Measurements from ENCODE around the gene BOLL.

Gene BOLL

DNA sequence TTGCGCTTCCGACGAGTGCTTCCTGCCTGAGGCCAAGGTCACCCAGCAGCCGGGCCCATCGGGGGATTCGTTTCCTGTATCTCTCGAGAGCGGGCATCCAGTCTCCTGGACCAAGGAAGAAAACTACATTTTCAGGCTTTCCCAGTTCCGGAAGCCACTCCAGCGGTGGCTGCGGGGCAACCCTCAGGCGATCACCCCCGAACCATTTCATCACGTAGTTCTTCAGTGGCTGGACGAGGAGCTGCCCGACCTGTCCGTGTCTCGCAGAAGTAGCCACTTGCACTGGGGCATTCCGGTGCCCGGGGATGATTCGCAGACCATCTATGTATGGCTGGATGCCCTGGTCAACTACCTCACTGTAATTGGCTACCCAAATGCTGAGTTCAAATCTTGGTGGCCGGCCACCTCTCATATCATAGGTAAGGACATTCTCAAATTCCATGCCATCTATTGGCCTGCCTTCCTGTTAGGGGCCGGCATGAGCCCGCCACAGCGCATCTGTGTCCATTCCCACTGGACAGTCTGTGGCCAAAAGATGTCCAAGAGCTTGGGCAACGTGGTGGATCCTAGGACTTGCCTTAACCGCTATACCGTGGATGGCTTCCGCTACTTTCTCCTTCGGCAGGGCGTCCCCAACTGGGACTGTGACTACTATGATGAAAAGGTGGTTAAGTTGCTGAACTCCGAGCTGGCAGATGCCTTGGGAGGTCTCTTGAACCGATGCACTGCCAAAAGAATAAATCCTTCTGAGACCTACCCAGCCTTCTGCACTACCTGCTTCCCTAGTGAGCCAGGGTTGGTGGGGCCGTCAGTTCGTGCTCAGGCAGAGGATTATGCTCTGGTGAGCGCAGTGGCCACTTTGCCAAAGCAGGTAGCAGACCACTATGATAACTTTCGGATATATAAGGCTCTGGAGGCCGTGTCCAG lies 78.9 kb downstream of the BOLL start:
- TF ChIP-seq, protein P1, sequence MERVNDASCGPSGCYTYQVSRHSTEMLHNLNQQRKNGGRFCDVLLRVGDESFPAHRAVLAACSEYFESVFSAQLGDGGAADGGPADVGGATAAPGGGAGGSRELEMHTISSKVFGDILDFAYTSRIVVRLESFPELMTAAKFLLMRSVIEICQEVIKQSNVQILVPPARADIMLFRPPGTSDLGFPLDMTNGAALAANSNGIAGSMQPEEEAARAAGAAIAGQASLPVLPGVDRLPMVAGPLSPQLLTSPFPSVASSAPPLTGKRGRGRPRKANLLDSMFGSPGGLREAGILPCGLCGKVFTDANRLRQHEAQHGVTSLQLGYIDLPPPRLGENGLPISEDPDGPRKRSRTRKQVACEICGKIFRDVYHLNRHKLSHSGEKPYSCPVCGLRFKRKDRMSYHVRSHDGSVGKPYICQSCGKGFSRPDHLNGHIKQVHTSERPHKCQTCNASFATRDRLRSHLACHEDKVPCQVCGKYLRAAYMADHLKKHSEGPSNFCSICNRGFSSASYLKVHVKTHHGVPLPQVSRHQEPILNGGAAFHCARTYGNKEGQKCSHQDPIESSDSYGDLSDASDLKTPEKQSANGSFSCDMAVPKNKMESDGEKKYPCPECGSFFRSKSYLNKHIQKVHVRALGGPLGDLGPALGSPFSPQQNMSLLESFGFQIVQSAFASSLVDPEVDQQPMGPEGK (CRISPR knock-in tag; IDR thresholded peaks at IDR 0.05; ENCODE audit: borderline replicate concordance) = no peak
- no peak for TF ChIP-seq RARB (CRISPR knock-in tag; IDR thresholded peaks at IDR 0.05)
- TF ChIP-seq, protein P2, sequence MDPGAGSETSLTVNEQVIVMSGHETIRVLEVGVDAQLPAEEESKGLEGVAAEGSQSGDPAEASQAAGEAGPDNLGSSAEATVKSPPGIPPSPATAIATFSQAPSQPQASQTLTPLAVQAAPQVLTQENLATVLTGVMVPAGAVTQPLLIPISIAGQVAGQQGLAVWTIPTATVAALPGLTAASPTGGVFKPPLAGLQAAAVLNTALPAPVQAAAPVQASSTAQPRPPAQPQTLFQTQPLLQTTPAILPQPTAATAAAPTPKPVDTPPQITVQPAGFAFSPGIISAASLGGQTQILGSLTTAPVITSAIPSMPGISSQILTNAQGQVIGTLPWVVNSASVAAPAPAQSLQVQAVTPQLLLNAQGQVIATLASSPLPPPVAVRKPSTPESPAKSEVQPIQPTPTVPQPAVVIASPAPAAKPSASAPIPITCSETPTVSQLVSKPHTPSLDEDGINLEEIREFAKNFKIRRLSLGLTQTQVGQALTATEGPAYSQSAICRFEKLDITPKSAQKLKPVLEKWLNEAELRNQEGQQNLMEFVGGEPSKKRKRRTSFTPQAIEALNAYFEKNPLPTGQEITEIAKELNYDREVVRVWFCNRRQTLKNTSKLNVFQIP (CRISPR knock-in tag; IDR thresholded peaks at IDR 0.05; ENCODE audit: borderline replicate concordance, low read depth) = no peak
- no peak for TF ChIP-seq ZNF565 (CRISPR knock-in tag; conservative IDR thresholded peaks at IDR 0.05; ENCODE audit: low read depth)
- TF ChIP-seq, protein P3, sequence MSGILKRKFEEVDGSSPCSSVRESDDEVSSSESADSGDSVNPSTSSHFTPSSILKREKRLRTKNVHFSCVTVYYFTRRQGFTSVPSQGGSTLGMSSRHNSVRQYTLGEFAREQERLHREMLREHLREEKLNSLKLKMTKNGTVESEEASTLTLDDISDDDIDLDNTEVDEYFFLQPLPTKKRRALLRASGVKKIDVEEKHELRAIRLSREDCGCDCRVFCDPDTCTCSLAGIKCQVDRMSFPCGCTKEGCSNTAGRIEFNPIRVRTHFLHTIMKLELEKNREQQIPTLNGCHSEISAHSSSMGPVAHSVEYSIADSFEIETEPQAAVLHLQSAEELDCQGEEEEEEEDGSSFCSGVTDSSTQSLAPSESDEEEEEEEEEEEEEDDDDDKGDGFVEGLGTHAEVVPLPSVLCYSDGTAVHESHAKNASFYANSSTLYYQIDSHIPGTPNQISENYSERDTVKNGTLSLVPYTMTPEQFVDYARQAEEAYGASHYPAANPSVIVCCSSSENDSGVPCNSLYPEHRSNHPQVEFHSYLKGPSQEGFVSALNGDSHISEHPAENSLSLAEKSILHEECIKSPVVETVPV (CRISPR knock-in tag; IDR thresholded peaks at IDR 0.05) = no peak
- no peak for TF ChIP-seq SNAI2 (CRISPR knock-in tag; IDR thresholded peaks at IDR 0.05)
- TF ChIP-seq ZC3H10 (CRISPR knock-in tag; IDR thresholded peaks at IDR 0.05) = no peak
- no peak for TF ChIP-seq ZNF70 (CRISPR knock-in tag; IDR thresholded peaks at IDR 0.05)
- TF ChIP-seq, protein P4, sequence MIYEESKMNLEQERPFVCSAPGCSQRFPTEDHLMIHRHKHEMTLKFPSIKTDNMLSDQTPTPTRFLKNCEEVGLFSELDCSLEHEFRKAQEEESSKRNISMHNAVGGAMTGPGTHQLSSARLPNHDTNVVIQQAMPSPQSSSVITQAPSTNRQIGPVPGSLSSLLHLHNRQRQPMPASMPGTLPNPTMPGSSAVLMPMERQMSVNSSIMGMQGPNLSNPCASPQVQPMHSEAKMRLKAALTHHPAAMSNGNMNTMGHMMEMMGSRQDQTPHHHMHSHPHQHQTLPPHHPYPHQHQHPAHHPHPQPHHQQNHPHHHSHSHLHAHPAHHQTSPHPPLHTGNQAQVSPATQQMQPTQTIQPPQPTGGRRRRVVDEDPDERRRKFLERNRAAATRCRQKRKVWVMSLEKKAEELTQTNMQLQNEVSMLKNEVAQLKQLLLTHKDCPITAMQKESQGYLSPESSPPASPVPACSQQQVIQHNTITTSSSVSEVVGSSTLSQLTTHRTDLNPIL (CRISPR knock-in tag; IDR thresholded peaks at IDR 0.05; ENCODE audit: low read depth) = no peak
- TF ChIP-seq ZNF8 (CRISPR knock-in tag; IDR thresholded peaks at IDR 0.05) = no peak
- TF ChIP-seq ZFP30 (CRISPR knock-in tag; IDR thresholded peaks at IDR 0.05) = no peak
- TF ChIP-seq PPARA (CRISPR knock-in tag; IDR thresholded peaks at IDR 0.05; ENCODE audit: borderline replicate concordance) = no peak
- no peak for TF ChIP-seq CSDC2 (CRISPR knock-in tag; IDR thresholded peaks at IDR 0.05)
- no peak for TF ChIP-seq ZFP3 (CRISPR knock-in tag; IDR thresholded peaks at IDR 0.05)
- TF ChIP-seq ARNTL (CRISPR knock-in tag; IDR thresholded peaks at IDR 0.05; ENCODE audit: borderline replicate concordance, low read depth) = no peak
- TF ChIP-seq, protein P5, sequence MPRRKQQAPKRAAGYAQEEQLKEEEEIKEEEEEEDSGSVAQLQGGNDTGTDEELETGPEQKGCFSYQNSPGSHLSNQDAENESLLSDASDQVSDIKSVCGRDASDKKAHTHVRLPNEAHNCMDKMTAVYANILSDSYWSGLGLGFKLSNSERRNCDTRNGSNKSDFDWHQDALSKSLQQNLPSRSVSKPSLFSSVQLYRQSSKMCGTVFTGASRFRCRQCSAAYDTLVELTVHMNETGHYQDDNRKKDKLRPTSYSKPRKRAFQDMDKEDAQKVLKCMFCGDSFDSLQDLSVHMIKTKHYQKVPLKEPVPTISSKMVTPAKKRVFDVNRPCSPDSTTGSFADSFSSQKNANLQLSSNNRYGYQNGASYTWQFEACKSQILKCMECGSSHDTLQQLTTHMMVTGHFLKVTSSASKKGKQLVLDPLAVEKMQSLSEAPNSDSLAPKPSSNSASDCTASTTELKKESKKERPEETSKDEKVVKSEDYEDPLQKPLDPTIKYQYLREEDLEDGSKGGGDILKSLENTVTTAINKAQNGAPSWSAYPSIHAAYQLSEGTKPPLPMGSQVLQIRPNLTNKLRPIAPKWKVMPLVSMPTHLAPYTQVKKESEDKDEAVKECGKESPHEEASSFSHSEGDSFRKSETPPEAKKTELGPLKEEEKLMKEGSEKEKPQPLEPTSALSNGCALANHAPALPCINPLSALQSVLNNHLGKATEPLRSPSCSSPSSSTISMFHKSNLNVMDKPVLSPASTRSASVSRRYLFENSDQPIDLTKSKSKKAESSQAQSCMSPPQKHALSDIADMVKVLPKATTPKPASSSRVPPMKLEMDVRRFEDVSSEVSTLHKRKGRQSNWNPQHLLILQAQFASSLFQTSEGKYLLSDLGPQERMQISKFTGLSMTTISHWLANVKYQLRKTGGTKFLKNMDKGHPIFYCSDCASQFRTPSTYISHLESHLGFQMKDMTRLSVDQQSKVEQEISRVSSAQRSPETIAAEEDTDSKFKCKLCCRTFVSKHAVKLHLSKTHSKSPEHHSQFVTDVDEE (CRISPR knock-in tag; IDR thresholded peaks at IDR 0.05) = no peak
- peak; percentile 34 for ATAC-seq

DNA sequence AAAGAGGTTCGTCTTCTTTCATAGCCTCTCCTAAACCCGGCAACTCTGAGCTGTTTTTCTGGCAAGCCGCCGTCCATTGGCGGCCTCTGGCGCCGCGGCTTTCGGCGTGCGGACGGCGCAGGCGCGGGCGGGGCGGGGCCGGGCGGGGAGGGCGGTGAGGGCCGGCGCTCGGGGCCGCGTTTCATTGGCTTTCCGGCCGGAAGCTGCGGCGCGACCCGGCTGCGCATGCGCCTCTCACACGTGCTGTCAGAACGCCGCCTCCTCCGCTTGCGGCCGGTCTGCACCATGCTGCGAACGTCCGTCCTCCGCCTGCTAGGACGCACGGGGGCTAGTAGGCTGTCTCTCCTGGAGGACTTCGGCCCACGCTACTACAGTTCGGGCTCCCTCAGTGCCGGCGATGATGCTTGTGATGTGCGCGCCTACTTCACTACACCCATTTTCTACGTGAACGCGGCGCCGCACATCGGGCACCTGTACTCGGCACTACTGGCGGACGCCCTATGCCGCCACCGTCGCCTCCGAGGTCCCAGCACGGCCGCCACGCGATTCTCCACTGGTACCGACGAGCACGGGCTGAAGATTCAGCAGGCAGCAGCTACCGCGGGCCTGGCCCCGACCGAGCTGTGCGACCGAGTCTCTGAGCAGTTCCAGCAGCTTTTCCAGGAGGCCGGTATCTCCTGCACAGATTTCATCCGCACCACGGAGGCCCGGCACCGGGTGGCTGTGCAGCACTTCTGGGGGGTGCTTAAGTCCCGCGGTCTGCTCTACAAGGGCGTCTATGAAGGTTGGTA lies 79.8 kb downstream of the BOLL start, which contains the start of gene MARS2:
TSS of gene MARS2 (plus strand) at position 249 of the 791 bp plus-strand sequence. CDS start at position 286, 37 bp downstream.
- ATAC-seq = peak; percentile 87
- TF ChIP-seq ZFP30 (CRISPR knock-in tag; IDR thresholded peaks at IDR 0.05) (no peak), ARNTL (CRISPR knock-in tag; IDR thresholded peaks at IDR 0.05; ENCODE audit: borderline replicate concordance, low read depth) (no peak)

DNA sequence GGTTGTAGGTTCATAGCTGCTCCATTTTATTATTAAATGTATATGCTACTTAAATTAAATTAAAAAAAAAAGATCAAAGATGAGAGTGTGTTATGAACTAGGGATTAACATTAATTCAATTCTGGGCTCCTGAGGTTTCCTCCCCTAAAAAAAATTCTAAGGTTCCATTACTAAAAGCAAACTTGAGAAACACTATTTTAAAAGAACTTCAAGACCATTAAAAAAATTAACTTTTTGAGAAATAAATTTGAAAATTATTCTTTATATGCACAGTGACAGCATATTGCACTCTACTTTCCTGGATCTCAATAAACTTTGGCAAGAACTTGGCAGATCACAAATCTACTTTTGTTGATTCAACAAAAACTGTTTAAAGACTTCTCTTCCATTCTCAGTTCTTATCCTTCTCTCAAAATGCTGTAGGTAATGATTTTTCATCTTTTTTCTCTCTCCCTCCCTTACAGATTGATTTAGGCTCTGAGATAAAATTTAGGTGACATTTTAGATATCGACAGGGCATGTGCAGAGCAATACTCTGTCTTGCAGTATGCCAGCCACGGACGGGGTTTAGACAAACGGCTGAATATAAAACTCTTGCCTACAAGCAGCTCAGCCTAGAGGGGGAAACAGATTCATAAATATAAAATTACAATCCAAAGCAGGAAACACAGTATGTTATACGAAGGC lies 80.5 kb downstream of the BOLL start:
- TF ChIP-seq, protein P2 (CRISPR knock-in tag; IDR thresholded peaks at IDR 0.05; ENCODE audit: borderline replicate concordance, low read depth) = no peak
- no peak for TF ChIP-seq BACH2 (CRISPR knock-in tag; IDR thresholded peaks at IDR 0.05; ENCODE audit: borderline replicate concordance)
- TF ChIP-seq PPARA (CRISPR knock-in tag; IDR thresholded peaks at IDR 0.05; ENCODE audit: borderline replicate concordance) = no peak
- TF ChIP-seq ZNF70 (CRISPR knock-in tag; IDR thresholded peaks at IDR 0.05) = no peak
- no peak for TF ChIP-seq ARNTL (CRISPR knock-in tag; IDR thresholded peaks at IDR 0.05; ENCODE audit: borderline replicate concordance, low read depth)
- no peak for TF ChIP-seq RARB (CRISPR knock-in tag; IDR thresholded peaks at IDR 0.05)
- TF ChIP-seq SNAI2 (CRISPR knock-in tag; IDR thresholded peaks at IDR 0.05) = no peak
- TF ChIP-seq, protein P4 (CRISPR knock-in tag; IDR thresholded peaks at IDR 0.05; ENCODE audit: low read depth) = no peak
- TF ChIP-seq OSR1 (CRISPR knock-in tag; IDR thresholded peaks at IDR 0.05) = no peak
- no peak for TF ChIP-seq GLIS3 (CRISPR knock-in tag; IDR thresholded peaks at IDR 0.05)
- peak; percentile 27 for ATAC-seq

Data from SK-N-SH treated with all-trans-retinoic acid at 6 μM for 48 hours (cell line).